A673 (cell line): ENCODE measurements around the gene MFSD1. TPM values are rescaled to one million over a fixed set of nuclear protein-coding genes. Genes with fewer than 3 reads are reported as not detected.

Experiments used
- BruUV-seq: library from RNA; stranded (reverse); fragments of 400-500 nt; replicated peaks from 2 replicates; lab custom pipeline; 2021; lab: Mats Ljungman, UMichigan
- CTCF ChIA-PET: fragments of 300-600 bp; sonication (Branson Sonifier 250); formaldehyde crosslinking; loops from one replicate; lab custom pipeline; 2022; ENCODE audit warnings: antibody characterized with exemption; lab: Charles Lee
- POLR2A ChIA-PET: fragments of 300-600 bp; sonication (Branson Sonifier 250); formaldehyde crosslinking; loops from one replicate; lab custom pipeline; 2022; ENCODE audit warnings: antibody characterized with exemption; ENCODE audit not compliant: low non-redundant PET; lab: Charles Lee
- DNase-seq: peaks from one replicate; pipeline ENCODE4 v3.0.0-alpha.2; 2015; ENCODE audit warnings: low spot score
- H3K27ac ChIP-seq: fragments of 200-600 bp; sonication (generic); 2 replicates; pipeline ENCODE4 v1.5.1; 2016; ENCODE audit warnings: mixed run types, low read depth, mild to moderate bottlenecking, mixed read lengths, antibody characterized with exemption, low read length; ENCODE audit not compliant: poor library complexity, severe bottlenecking
- H3K27me3 ChIP-seq: fragments of 200-600 bp; sonication (generic); replicated peaks from 2 replicates; pipeline ENCODE4 v1.6.1; 2017; ENCODE audit warnings: mixed run types, low read depth, mild to moderate bottlenecking, mixed read lengths, antibody characterized with exemption, low read length; ENCODE audit not compliant: insufficient read depth, poor library complexity
- H3K36me3 ChIP-seq: fragments of 200-600 bp; sonication (generic); 2 replicates; pipeline ENCODE4 v1.6.1; 2016; ENCODE audit warnings: mixed run types, mild to moderate bottlenecking, mixed read lengths, antibody characterized with exemption, low read length; ENCODE audit not compliant: insufficient read depth, poor library complexity, severe bottlenecking
- H3K4me1 ChIP-seq: fragments of 200-600 bp; sonication (generic); 2 replicates; pipeline ENCODE4 v1.6.1; 2017; ENCODE audit warnings: mixed run types, mild to moderate bottlenecking, mixed read lengths, antibody characterized with exemption, low read length; ENCODE audit not compliant: insufficient read depth, poor library complexity, severe bottlenecking
- H3K4me3 ChIP-seq: fragments of 200-600 bp; sonication (generic); 2 replicates; pipeline ENCODE4 v1.5.1; 2016; ENCODE audit warnings: low read depth, mixed run types, mild to moderate bottlenecking, mixed read lengths, low read length; ENCODE audit not compliant: poor library complexity, severe bottlenecking
- H3K9me3 ChIP-seq: fragments of 200-600 bp; sonication (generic); 2 replicates; pipeline ENCODE4 v1.6.1; 2016; ENCODE audit warnings: mixed run types, low read depth, mild to moderate bottlenecking, mixed read lengths, antibody characterized with exemption, low read length; ENCODE audit not compliant: poor library complexity, severe bottlenecking
- CTCF ChIP-seq: fragments of 300-800, 200-600 bp; sonication (generic); conservative IDR thresholded peaks from 2 replicates; pipeline ENCODE4 v1.5.1; 2017; ENCODE audit warnings: low read depth, mild to moderate bottlenecking, antibody characterized with exemption, low read length, moderate library complexity, mixed read lengths
- EZH2 ChIP-seq: fragments of 200-600 bp; sonication (generic); IDR thresholded peaks from 2 replicates; pipeline ENCODE4 v1.6.1; 2017; ENCODE audit warnings: borderline replicate concordance, low read depth, mild to moderate bottlenecking, mixed read lengths, antibody characterized with exemption, low read length; ENCODE audit not compliant: poor library complexity, severe bottlenecking
- intact Hi-C: fragments of 100-400 bp; cut with micrococcal nuclease; formaldehyde crosslinking; loops from one replicate; pipeline ENCODE4 v1.10.0; 2022; ENCODE audit not compliant: unreplicated experiment
- total RNA-seq: library from RNA; stranded (reverse); gene quantifications from 2 replicates; pipeline ENCODE4 v1.2.3, GENCODE V29; 2021

Gene MFSD1
- total RNA-seq, 1 experiment from 2014 or later: 15.2 TPM

- no peaks in the 10 kb centered on the region for H3K27me3 ChIP-seq
- H3K4me3 ChIP-seq: no peak overlapping the region
- no peak for DNase-seq
- no peaks in the 10 kb centered on the region for H3K9me3 ChIP-seq
- no peak overlapping the region for H3K27ac ChIP-seq
- intact Hi-C loops: no loop called here
- no peaks in the 10 kb centered on the region for H3K36me3 ChIP-seq
- BruUV-seq: no TSS peak
- ChIA-PET POLR2A (no interaction called here), CTCF (no interaction called here)
- no peak for TF ChIP-seq EZH2
- TF ChIP-seq CTCF: no peak
- no peaks in the 10 kb centered on the region for H3K4me1 ChIP-seq
Observed at GRCh38 chr3:158782283-158782989, 19.4 kb upstream of the MFSD1 start.

- H3K9me3 ChIP-seq: no peaks in the 10 kb centered on the region
- H3K27ac ChIP-seq: no peak overlapping the region
- no peak for TF ChIP-seq EZH2
- no peak for TF ChIP-seq CTCF
- H3K27me3 ChIP-seq: no peaks in the 10 kb centered on the region
- no peak overlapping the region for H3K4me3 ChIP-seq
- H3K4me1 ChIP-seq: no peaks in the 10 kb centered on the region
- POLR2A ChIA-PET: no interaction called here
- BruUV-seq: no TSS peak
- CTCF ChIA-PET: no interaction called here
- no peaks in the 10 kb centered on the region for H3K36me3 ChIP-seq
- intact Hi-C loops: no loop called here
- no peak for DNase-seq
Observed at GRCh38 chr3:158783051-158783450, 18.8 kb upstream of the MFSD1 start.

- TF ChIP-seq CTCF (no peak), EZH2 (no peak)
- Histone ChIP-seq H3K27ac (no peak overlapping the region), H3K4me1 (no peaks in the 10 kb centered on the region), H3K9me3 (no peaks in the 10 kb centered on the region), H3K27me3 (no peaks in the 10 kb centered on the region), H3K4me3 (no peak overlapping the region), H3K36me3 (no peaks in the 10 kb centered on the region)
- intact Hi-C loops: loop anchor here (5.0 kb wide), 1 partner anchor 44 kb away; no protein-coding TSS in a partner anchor
- CTCF ChIA-PET: no interaction called here
- DNase-seq: no peak
- POLR2A ChIA-PET: no interaction called here
- no TSS peak for BruUV-seq
Observed at GRCh38 chr3:158785972-158786371, 15.9 kb upstream of the MFSD1 start.
